OCI-LY7 (cell line): ENCODE measurements around the gene CBX8.

ENCODE experiments used
- EZH2phosphoT487 ChIP-seq: fragments of 200-600 bp; sonication (generic); IDR thresholded peaks from 2 replicates; pipeline ENCODE4 v1.6.1; 2018; ENCODE audit warnings: low read depth, borderline replicate concordance, mild to moderate bottlenecking, mixed run types, antibody characterized with exemption, low read length, moderate library complexity, mixed read lengths
- TF ChIP-seq, protein P1 (sequence below): fragments of 200-600 bp; sonication (generic); conservative IDR thresholded peaks from 2 replicates; pipeline ENCODE4 v1.5.1; 2014; ENCODE audit warnings: mild to moderate bottlenecking, antibody characterized with exemption, low read length, moderate library complexity, mixed read lengths

DNA sequence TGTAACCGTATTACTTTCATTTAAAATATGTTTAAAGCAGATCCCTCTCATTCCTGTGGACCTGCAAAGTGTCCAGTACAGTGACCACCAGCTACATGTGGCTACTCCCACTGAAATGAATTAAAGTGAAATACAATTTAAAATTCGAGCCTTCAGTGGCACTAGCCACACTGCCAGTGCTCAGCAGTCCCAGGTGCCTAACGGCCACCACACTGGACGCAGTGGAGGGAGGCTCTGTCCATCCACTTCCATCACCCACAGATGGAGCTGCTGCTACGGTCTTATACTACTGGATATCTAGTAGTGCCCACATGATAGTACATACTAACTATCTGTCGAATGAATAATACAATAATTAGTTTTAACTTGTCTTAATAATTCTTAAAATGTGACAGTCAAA is 21.2 kb downstream of the CBX8 start:
- TF ChIP-seq, protein P1, sequence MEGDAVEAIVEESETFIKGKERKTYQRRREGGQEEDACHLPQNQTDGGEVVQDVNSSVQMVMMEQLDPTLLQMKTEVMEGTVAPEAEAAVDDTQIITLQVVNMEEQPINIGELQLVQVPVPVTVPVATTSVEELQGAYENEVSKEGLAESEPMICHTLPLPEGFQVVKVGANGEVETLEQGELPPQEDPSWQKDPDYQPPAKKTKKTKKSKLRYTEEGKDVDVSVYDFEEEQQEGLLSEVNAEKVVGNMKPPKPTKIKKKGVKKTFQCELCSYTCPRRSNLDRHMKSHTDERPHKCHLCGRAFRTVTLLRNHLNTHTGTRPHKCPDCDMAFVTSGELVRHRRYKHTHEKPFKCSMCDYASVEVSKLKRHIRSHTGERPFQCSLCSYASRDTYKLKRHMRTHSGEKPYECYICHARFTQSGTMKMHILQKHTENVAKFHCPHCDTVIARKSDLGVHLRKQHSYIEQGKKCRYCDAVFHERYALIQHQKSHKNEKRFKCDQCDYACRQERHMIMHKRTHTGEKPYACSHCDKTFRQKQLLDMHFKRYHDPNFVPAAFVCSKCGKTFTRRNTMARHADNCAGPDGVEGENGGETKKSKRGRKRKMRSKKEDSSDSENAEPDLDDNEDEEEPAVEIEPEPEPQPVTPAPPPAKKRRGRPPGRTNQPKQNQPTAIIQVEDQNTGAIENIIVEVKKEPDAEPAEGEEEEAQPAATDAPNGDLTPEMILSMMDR = no peak
- no peak for TF ChIP-seq EZH2phosphoT487
